Measurements from ENCODE around the gene GRIN1. TPM values are rescaled to one million over a fixed set of nuclear protein-coding genes. Genes with fewer than 3 reads are reported as not detected.

GRIN1 gene
- total and polyA plus RNA-seq, 2 of the 8 experiments (the other 6 are each of a cell fraction or from before 2014, with no cell fraction given): 0.48 to 2.1 TPM

GRCh38 chr9:137168904-137169856 is 30.2 kb downstream of the GRIN1 start (continued):
- TF ChIP-seq CHD7 (IDR thresholded peaks at IDR 0.05; ENCODE audit: insufficient replicate concordance, low read length): no peak
- TF ChIP-seq GABPA (IDR thresholded peaks at IDR 0.05; ENCODE audit: borderline replicate concordance, insufficient read depth, low read length): peak; percentile 59
- peak; percentile 87 for TF ChIP-seq MAX (IDR thresholded peaks at IDR 0.05)
- TF ChIP-seq TEAD4 (IDR thresholded peaks at IDR 0.05; ENCODE audit: low read depth, low read length): 0 out of 2 replicates have a peak, but pooled peaks have one; percentile 5
- TF ChIP-seq CTCF (IDR thresholded peaks at IDR 0.05; ENCODE audit: control extremely low read depth in 1 of 3, insufficient read depth in 1 of 3, low read depth in 1 of 3, low read length in 3 of 3): no peak
- peak; percentile 36; the same call in 1 of the 2 replicates for TF ChIP-seq TCF12 (IDR thresholded peaks at IDR 0.05; ENCODE audit: low read depth, low read length)

Data from H1 (cell line).